Ramos (cell line): Measurements from ENCODE around the gene ABI1.

Source experiments
- in situ Hi-C: fragments of 300-500 bp; cut with MboI; formaldehyde crosslinking; loops from one replicate; pipeline ENCODE4 v1.14.3; 2022; ENCODE audit warnings: low sequenced_read_pairs; ENCODE audit not compliant: unreplicated experiment

Gene ABI1

DNA sequence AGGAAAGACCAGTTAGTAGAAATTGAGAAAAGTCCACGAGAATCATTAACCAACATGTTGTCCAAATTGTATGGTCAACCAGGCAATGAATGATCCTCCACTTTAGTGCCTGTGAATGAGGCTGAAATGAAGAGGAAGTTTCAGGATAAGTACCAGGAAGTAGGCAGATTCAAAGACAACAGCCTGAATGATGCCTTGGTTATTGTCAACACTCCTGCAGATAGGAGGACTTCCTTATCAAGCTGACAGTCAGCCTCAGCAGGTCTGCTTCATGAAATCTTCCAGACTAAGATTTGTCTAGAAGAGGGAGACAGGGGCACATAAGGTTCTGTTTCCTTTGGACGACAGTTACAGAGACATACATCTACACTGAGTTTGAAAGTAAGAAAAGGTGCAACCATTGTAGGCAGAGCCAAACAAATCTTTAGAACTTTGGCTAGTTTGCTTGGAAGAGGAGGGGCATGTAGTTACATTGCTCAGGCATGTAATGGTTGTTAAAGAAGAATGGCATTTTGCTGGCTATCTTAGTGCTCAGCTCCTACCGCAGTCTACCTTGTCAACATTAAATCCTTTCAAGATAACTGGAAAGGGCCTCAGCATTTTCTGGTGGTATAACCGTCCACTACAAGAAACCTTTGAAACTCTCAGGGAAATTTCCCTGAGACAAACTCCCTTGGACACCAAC is 81.4 kb downstream of the ABI1 start:
- in situ Hi-C loops, result no loop called here

DNA sequence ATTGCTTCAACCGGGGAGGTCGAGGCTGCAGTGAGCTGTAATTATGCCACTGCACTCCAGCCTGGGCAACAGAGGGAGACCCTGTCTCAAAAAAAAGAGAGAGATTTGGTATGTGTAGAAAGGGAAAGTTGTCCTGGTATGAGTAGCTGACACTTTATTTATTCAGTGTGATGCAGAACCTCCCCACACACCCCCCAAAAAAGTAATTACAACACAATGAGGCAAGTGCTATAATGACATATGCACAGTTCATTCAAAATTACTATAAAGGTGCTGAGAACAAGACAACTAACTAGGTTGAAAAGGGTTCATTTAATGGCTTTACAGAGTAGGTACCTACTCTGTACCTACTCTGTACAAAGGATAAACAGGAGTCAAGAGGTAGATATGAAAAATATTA is 83.1 kb downstream of the ABI1 start:
- in situ Hi-C loops, result no loop called here

GRCh38 chr10:26776258-26776657 is 84.5 kb downstream of the ABI1 start:
- in situ Hi-C loops, result no loop called here

DNA sequence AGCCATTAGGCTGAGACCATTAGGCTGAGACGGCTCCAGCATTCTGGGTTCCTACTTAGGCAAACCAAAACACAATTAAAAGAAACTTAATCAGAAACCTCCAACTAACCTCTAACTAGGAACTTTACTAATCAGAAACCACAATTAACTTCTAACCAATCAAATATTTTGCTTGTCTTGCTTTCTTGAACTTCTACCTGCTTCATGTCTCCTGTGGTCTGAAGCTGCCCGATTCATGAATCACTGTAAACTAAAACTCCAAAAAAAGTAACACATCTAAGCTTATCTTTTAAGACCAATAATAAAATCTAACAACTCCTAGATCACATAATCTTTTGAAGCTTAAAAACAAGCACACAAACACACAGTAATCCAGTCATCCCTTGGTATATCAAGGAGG is 87.1 kb downstream of the ABI1 start:
- in situ Hi-C loops, result no loop called here

DNA sequence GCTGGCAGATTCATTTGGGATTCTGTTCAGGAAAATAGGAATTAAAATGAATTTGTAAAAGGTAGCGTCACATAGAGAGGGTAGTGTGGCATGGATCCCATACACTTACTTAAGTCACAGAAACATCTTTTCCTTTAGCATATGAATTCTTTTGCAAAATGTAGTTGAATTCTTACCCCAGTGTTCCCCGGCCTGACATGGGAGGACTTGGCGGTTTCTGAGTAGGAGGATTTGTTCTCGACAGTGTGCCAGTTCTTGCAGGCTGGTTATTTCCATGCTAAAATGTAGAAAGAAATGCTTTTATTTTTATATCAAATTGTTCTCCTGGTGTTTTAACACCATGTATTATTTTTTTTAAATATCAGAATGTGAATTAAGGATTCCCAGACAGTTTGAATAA is 90.7 kb downstream of the ABI1 start:
- in situ Hi-C loops, result no loop called here

- in situ Hi-C loops, result no loop called here
Observed at GRCh38 chr10:26765549-26765948, 95.2 kb downstream of the ABI1 start.

- in situ Hi-C loops, result no loop called here
Observed at GRCh38 chr10:26759008-26759407, 101.8 kb downstream of the ABI1 start.

GRCh38 chr10:26755443-26755903 is 105.3 kb downstream of the ABI1 start:
- in situ Hi-C loops, result no loop called here

DNA sequence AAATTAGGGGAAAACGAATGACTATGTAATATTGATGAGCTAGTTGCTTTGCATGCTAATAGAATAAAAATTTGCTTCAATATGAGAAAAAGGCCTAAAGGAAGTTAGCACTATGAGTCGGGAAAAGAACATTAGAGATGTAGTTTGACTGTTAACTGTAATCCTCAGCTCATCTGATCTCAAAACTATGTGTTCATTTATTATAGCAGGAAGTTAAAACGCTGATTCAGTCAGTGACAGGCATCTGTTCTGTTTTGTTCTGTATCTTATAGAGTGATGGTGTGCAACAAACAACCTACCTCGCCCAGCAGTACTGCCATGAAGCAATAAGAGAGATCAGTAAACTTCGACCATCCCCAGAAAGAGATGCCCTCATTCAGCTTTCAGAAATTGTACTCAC is 114.7 kb downstream of the ABI1 start:
- in situ Hi-C loops, result no loop called here

GRCh38 chr10:26743841-26744240 is 116.9 kb downstream of the ABI1 start:
- in situ Hi-C loops, result no loop called here

GRCh38 chr10:26743091-26743490 is 117.7 kb downstream of the ABI1 start:
- in situ Hi-C loops, result no loop called here

GRCh38 chr10:26741368-26741767 is 119.4 kb downstream of the ABI1 start:
- in situ Hi-C loops, result no loop called here

GRCh38 chr10:26739071-26739631 is 121.6 kb downstream of the ABI1 start:
- in situ Hi-C loops, result no loop called here

GRCh38 chr10:26738301-26738911 is 122.4 kb downstream of the ABI1 start:
- in situ Hi-C loops, result no loop called here

DNA sequence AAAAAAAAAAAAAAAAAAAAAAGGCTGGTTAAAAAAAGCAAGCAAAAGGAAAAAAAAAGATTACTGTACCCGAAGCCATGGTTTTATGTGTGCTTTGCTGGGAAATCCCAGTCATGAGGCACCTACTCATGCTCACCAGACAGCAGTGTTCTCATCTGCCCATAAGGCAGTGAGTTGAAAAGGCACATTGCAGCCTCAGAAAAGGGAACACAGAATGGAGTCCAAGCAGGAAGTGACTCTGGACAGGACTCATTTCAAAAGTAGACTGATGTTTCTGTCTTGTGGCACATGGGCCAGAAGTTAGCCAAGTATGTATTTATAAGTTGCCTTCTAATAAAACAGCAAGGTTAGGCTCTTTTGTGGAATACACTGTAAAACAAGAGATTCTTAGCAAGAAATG is 123.0 kb downstream of the ABI1 start:
- in situ Hi-C loops, result no loop called here

DNA sequence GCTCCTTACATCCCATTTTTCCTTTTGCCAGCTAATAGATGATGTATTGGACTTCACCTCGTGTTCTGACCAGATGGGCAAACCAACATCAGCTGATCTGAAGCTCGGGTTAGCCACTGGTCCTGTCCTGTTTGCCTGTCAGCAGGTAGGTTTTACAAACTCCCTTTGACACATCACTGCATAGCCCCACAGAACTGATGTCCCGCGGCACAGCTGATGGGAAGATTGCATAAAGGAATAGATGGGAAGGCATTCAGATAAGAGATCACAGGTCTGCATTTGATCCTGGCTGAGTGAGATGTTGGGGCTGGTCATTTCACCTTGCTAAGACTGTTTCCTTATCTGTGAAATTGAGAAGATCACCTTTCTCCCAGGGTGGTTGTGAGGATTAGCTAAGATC is 125.3 kb downstream of the ABI1 start:
- in situ Hi-C loops, result no loop called here

DNA sequence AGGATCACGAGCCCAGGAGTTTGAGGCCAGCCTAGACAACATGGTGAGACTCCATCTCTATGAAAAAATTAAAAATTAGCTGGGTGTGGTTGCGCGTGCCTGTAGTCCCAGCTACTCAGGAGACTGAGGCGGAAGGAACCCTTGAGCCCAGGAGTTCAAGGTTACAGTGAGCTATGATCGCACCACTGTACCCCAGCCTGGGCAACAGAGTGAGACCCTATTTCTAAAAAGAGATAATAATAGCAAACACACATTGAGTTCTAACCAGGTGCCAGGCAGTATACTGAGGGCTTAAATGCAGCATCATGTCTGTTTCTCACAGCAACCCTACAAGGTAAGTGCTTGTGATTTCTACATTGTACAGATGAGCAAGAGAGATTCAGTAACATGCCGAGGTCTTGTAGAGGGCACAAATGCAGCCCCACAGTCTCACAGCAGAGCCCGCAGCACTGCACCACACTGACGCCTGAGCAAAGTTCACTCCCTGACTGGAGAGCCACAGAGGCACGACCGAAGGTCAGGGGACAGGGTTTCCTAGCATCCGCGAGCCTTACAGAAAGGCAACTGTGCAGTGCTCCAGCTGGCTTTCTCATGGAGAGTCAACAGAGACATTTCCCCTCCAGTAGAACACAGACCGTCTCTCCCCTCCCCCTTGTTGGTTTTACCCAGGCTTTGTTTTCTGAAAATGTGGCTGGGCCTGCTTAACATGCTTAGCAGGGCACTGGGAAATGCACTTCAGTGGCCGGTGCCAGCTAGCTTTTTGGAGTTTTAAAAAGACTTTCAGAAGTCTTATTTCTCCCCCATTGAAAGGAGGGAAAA is 126.8 kb downstream of the ABI1 start:
- in situ Hi-C loops, result loop anchor here (5.0 kb wide), 1 partner anchor 133 kb away; no protein-coding TSS in a partner anchor

GRCh38 chr10:26730552-26730951 is 130.2 kb downstream of the ABI1 start:
- in situ Hi-C loops, result loop anchor here (5.0 kb wide), 1 partner anchor 137 kb away; no protein-coding TSS in a partner anchor

- in situ Hi-C loops, result no loop called here
Observed at GRCh38 chr10:26729395-26729794, 131.4 kb downstream of the ABI1 start.

GRCh38 chr10:26728957-26729356 is 131.8 kb downstream of the ABI1 start:
- in situ Hi-C loops, result no loop called here

DNA sequence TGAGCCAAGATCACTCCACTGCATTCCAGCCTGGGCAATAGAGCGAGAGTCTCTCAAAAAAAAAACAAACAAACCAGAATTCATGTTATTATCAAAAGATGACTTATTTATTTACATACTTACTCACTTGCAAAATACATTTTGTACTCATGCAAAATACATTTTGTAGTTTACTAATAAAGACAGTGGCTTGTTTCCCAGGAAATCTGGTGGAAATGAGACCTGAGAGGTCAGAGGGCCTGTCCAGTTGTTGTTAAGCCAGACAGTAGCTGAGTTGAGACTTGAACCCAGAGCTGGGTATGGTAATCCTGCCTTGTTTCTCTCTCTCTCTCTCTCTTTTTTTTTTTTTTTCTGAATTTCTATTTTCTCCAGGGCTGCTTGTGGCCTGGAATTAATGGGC is 133.8 kb downstream of the ABI1 start:
- in situ Hi-C loops, result no loop called here
